ENCODE measurements around the gene PRR23E. TPM values are rescaled to one million over a fixed set of nuclear protein-coding genes. Genes with fewer than 3 reads are reported as not detected.

PRR23E gene
- total and polyA plus RNA-seq, 2 donors (not counting 3 experiments of a cell fraction or from before 2014, with no cell fraction given), result not detected

- peaks cover 3% of the 10 kb centered on the region for H3K9me1 ChIP-seq (replicated peaks; ENCODE audit: control insufficient read depth, extremely low read depth, insufficient read depth, low read length)
- TF ChIP-seq MAX (IDR thresholded peaks at IDR 0.05; ENCODE audit: insufficient read depth, insufficient read length) (no peak), MYC (IDR thresholded peaks at IDR 0.05; ENCODE audit: low read depth, low read length) (no peak)
- H4K20me1 ChIP-seq (replicated peaks; ENCODE audit: control insufficient read depth, extremely low read depth, insufficient read depth, low read length), result no peaks in the 10 kb centered on the region
- CTCF ChIA-PET, result no interaction called here
- dilution Hi-C loops (cut with MboI; ENCODE audit: extremely low pct_ligation_motif_present, low sequenced_read_pairs), result no loop called here
- no peaks in the 10 kb centered on the region for H3K79me2 ChIP-seq (ENCODE audit: control insufficient read depth, insufficient read depth, low read length)
- POLR2A ChIA-PET, result no interaction called here
- no peak for DNase-seq (ENCODE audit: low read depth, low spot score)
- intact Hi-C loops (cut with micrococcal nuclease), result no loop called here
- FAIRE-seq, result no peak
- no peak overlapping the region for H3K9ac ChIP-seq (replicated peaks; ENCODE audit: extremely low read depth, insufficient read depth, low read length)
- no peak overlapping the region for H3K4me2 ChIP-seq (ENCODE audit: insufficient read depth, low read length)
- no peaks in the 10 kb centered on the region for H3K36me3 ChIP-seq (ENCODE audit: control insufficient read depth in 2 of 2, extremely low read depth in 1 of 2, insufficient read depth in 2 of 2, low read length in 2 of 2)
- H2AFZ ChIP-seq (ENCODE audit: low read depth, low read length), result no peak overlapping the region
- no TSS peak for BruUV-seq (replicated peaks)
- no peaks in the 10 kb centered on the region for H3K27me3 ChIP-seq (ENCODE audit: control insufficient read depth in 2 of 2, insufficient read depth in 2 of 2, low read length in 2 of 2)
- no peaks in the 10 kb centered on the region for H3K4me1 ChIP-seq (ENCODE audit: control insufficient read depth, extremely low read depth, insufficient read depth, low read length)
- H3K27ac ChIP-seq (ENCODE audit: insufficient read depth, low read depth, low read length), result no peak overlapping the region
- no peak overlapping the region for H3K4me3 ChIP-seq (replicated peaks in 1 of 3; ENCODE audit: insufficient read depth in 1 of 3, low read depth in 1 of 3, low read length in 3 of 3)
- no peaks in the 10 kb centered on the region for H3K9me3 ChIP-seq (replicated peaks; ENCODE audit: control insufficient read depth, insufficient read depth, low read length)
Observed at GRCh38 chr3:127247292-127247691, 54.4 kb downstream of the PRR23E start.

Small RNAs within 50 kb of the gene (small RNA-seq; reads per million reads assigned to genes)
- gene RF00019 (ENCODE audit: insufficient read depth, insufficient read length, low read depth, low replicate concordance) (not detected), gene RNU6-1047P (ENCODE audit: insufficient read depth, insufficient read length, low read depth, low replicate concordance) (not detected)

Other genes with a start within 250 kb of the PRR23E start
- 18.4 and 18.5 TPM in 2 replicates for gene PLXNA1, start 210.0 kb upstream of the PRR23E start, total RNA-seq
- 14.1 and 18.2 TPM in 2 replicates for gene PLXNA1, start 210.0 kb upstream of the PRR23E start, polyA plus RNA-seq
- not detected in 2 replicates for gene PRR20G, start 94.9 kb downstream of the PRR23E start, total RNA-seq
- gene PRR20G, start 94.9 kb downstream of the PRR23E start, polyA plus RNA-seq, result not detected in 2 replicates

Data from endothelial cell of umbilical vein (primary cell).